ENCODE data around the gene MYO16.

The MYO16 gene

GRCh38 chr13:109160357-109160756, 530.9 kb downstream of the MYO16 start:
- DNase-seq, result no peak

- no peak for DNase-seq
These were observed 531.7 kb downstream of the MYO16 start for GRCh38 chr13:109160887-109161669.

- DNase-seq, result no peak
These were observed 533.0 kb downstream of the MYO16 start for GRCh38 chr13:109162248-109163036.

- no peak for DNase-seq
These were observed 533.6 kb downstream of the MYO16 start for GRCh38 chr13:109163037-109163379.

- no peak for DNase-seq
These were observed 536.0 kb downstream of the MYO16 start for GRCh38 chr13:109165417-109165904.

GRCh38 chr13:109166804-109167203, 537.4 kb downstream of the MYO16 start:
- DNase-seq, result no peak

GRCh38 chr13:109172136-109172535, 542.7 kb downstream of the MYO16 start:
- no peak for DNase-seq

- DNase-seq, result no peak
These were observed 546.3 kb downstream of the MYO16 start for GRCh38 chr13:109175666-109176065.

- DNase-seq, result no peak
These were observed 551.6 kb downstream of the MYO16 start for GRCh38 chr13:109180905-109181425.

- no peak for DNase-seq
These were observed 553.5 kb downstream of the MYO16 start for GRCh38 chr13:109182777-109183465.

- DNase-seq, result no peak
These were observed 562.0 kb downstream of the MYO16 start for GRCh38 chr13:109191413-109191812.

- no peak for DNase-seq
These were observed 562.9 kb downstream of the MYO16 start for GRCh38 chr13:109192306-109192705.

GRCh38 chr13:109196948-109197347, 567.5 kb downstream of the MYO16 start:
- DNase-seq, result no peak

GRCh38 chr13:109198585-109198984, 569.2 kb downstream of the MYO16 start:
- DNase-seq, result no peak

GRCh38 chr13:109199280-109199679, 569.9 kb downstream of the MYO16 start:
- DNase-seq, result no peak

GRCh38 chr13:109200556-109200955, 571.1 kb downstream of the MYO16 start:
- no peak for DNase-seq

- DNase-seq, result no peak
These were observed 574.2 kb downstream of the MYO16 start for GRCh38 chr13:109203587-109203986.

- DNase-seq, result no peak
These were observed 574.8 kb downstream of the MYO16 start for GRCh38 chr13:109204252-109204651.

- no peak for DNase-seq
These were observed 575.2 kb downstream of the MYO16 start for GRCh38 chr13:109204657-109205056.

- no peak for DNase-seq
These were observed 575.9 kb downstream of the MYO16 start for GRCh38 chr13:109205315-109205714.

GRCh38 chr13:109206616-109207015, 577.2 kb downstream of the MYO16 start:
- no peak for DNase-seq

GRCh38 chr13:109207622-109208021, 578.2 kb downstream of the MYO16 start:
- no peak for DNase-seq

- DNase-seq, result no peak
These were observed 579.1 kb downstream of the MYO16 start for GRCh38 chr13:109208522-109208921.
